ENCODE measurements around the gene ISG15. TPM values are rescaled to one million over a fixed set of nuclear protein-coding genes. Genes with fewer than 3 reads are reported as not detected.

The ISG15 gene
- total and polyA plus RNA-seq, 12 donors = 9.8 to 186 (median 29.1) TPM

GRCh38 chr1:981955-982558 lies 31.2 kb upstream of the ISG15 start, which contains the start of gene PERM1:
TSS of gene PERM1 (minus strand) at chr1:982093. CDS start at chr1:981029, 1,064 bp downstream.
- Histone ChIP-seq H3K36me3 (peaks cover 0 to 4% (median 0%) of the 10 kb centered on the region in 9 donors), H3K27ac (peak within 1 kb of the TSS; percentile 83 to 97 (median 96)), H3K9me3 (no peaks in the 10 kb centered on the region), H3K4me3 (peak within 1 kb of the TSS; percentile 37 to 60 (median 57)), H3K27me3 (peaks cover 0 to 25% (median 7%) of the 10 kb centered on the region in 7 donors), H3K4me1 (peaks cover 0 to 47% (median 3%) of the 10 kb centered on the region in 9 donors)
- 40% methylated on average over 27 to 28 of the region's 28 CpGs for WGBS, 2 donors
- TF ChIP-seq CTCF (IDR thresholded peaks at IDR 0.05) = no peak
- DNase-seq (peak; percentile 80 to 84), ATAC-seq (peak; percentile 59 to 79 (median 74))
- intact Hi-C loops (cut with DNase I) = loop anchor here in 5 of 10 donors (2.0 to 5.0 kb wide), 3 partner anchors 80 to 85 kb away; no protein-coding TSS in a partner anchor

- WGBS, 2 donors = 86 to 88% methylated on average over 42 to 43 of the region's 43 CpGs
- DNase-seq (peak in 1 of 2 donors; percentile 25), ATAC-seq (no peak)
- peaks cover 0 to 1% (median 0%) of the 10 kb centered on the region in 11 donors for H3K9me3 ChIP-seq
- peak overlapping the region in 6 of 10 donors; percentile 1 to 60 (median 51) for H3K4me3 ChIP-seq
- H3K4me1 ChIP-seq = peaks cover 0 to 47% (median 3%) of the 10 kb centered on the region in 9 donors
- no peak for TF ChIP-seq CTCF (IDR thresholded peaks at IDR 0.05)
- peak overlapping the region; percentile 83 to 97 (median 96) for H3K27ac ChIP-seq
- peaks cover 0 to 31% (median 7%) of the 10 kb centered on the region in 7 donors for H3K27me3 ChIP-seq
- intact Hi-C loops (cut with DNase I) = loop anchor here in 5 of 10 donors (2.0 to 5.0 kb wide), 3 partner anchors 79 to 84 kb away; no protein-coding TSS in a partner anchor
- peaks cover 0 to 4% (median 0%) of the 10 kb centered on the region in 9 donors for H3K36me3 ChIP-seq
These were observed 30.4 kb upstream of the ISG15 start for GRCh38 chr1:982765-983436.

- intact Hi-C loops (cut with DNase I) = loop anchor here in 9 of 10 donors (2.0 to 5.0 kb wide), 3 partner anchors 78 to 83 kb away; no protein-coding TSS in a partner anchor
- no peaks in the 10 kb centered on the region for H3K36me3 ChIP-seq
- peaks cover 0 to 41% (median 3%) of the 10 kb centered on the region in 9 donors for H3K4me1 ChIP-seq
- peak overlapping the region in 5 of 10 donors; percentile 23 to 39 (median 32) for H3K4me3 ChIP-seq
- DNase-seq (peak; percentile 48 to 67), ATAC-seq (peak in 1 of 8 donors; percentile 4)
- H3K9me3 ChIP-seq = peaks cover 0 to 5% (median 0%) of the 10 kb centered on the region in 11 donors
- H3K27ac ChIP-seq = peak overlapping the region in 2 of 10 donors; percentile 87 to 96
- TF ChIP-seq CTCF (IDR thresholded peaks at IDR 0.05) = peak; percentile 92 to 98 (median 94)
- peaks cover 0 to 31% (median 7%) of the 10 kb centered on the region in 7 donors for H3K27me3 ChIP-seq
- WGBS, 2 donors = 21 to 24% methylated on average over 24 to 29 of the region's 29 CpGs
These were observed 29.4 kb upstream of the ISG15 start for GRCh38 chr1:983798-984475.

- ATAC-seq (no peak), DNase-seq (no peak)
- Histone ChIP-seq H3K27ac (no peak overlapping the region), H3K4me3 (peak overlapping the region in 5 of 10 donors; percentile 23 to 39 (median 32)), H3K4me1 (peaks cover 0 to 37% (median 3%) of the 10 kb centered on the region in 9 donors), H3K9me3 (peaks cover 0 to 5% (median 0%) of the 10 kb centered on the region in 11 donors), H3K27me3 (peaks cover 0 to 31% (median 7%) of the 10 kb centered on the region in 7 donors), H3K36me3 (no peaks in the 10 kb centered on the region)
- TF ChIP-seq CTCF (IDR thresholded peaks at IDR 0.05) = peak in 4 of 9 donors; percentile 15 to 43 (median 22)
- WGBS, 2 donors = 61 to 63% methylated on average over 12 of the region's 12 CpGs
- intact Hi-C loops (cut with DNase I) = loop anchor here in 8 of 10 donors (2.0 to 5.0 kb wide), 3 partner anchors 78 to 83 kb away; no protein-coding TSS in a partner anchor
These were observed 28.9 kb upstream of the ISG15 start for GRCh38 chr1:984476-984814.

Data from heart right ventricle (tissue), 16 donors.